ENCODE data around the gene HPGD. TPM values are rescaled to one million over a fixed set of nuclear protein-coding genes. Genes with fewer than 3 reads are reported as not detected.

Gene HPGD
- 0.19 and 0.51 TPM in 2 replicates for total RNA-seq

DNA sequence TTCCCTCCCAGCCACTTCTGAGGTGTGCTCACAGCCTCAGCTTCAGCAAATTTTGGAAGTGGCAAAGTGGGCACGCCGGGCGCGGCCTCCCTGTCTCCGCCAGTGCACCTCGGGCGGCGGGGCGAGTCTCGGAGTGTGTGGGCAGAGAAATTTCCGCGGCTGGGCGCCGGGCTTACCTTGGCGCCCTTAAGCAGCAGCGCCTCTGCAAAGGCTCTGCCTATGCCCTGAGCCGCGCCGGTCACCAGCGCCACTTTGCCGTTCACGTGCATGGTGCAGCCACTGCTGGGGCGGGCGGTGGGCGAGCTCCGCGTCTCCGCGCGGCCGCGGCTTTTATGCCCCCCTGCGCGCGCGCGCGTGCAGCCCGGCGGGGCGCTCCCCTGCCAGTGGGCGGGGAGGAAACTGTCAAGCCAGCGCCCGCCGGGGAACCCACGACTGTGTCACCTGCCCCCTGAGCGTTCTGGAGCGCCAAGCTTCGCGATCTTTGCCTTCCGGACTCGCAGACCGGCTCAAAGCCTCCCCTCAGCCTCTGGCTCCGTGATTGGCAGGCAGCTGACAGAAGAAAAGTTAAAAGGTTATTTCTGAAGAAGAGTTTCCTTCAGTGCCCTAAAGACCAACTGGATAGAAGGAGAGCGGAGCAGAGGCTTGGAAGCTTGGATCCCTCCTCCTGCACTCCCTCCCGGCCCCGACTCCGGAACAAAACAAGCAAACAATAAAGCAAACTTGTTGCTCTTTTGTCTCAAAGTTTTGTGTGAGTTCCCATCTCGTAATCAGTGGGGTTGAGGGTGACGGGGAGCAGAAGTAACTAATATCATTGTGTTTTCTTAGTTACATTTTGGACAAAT, at the start of gene HPGD:
TSS of gene HPGD (minus strand) at position 306 of the 842 bp plus-strand sequence. CDS start at position 269, 37 bp downstream.
- no peak for DNase-seq

DNA sequence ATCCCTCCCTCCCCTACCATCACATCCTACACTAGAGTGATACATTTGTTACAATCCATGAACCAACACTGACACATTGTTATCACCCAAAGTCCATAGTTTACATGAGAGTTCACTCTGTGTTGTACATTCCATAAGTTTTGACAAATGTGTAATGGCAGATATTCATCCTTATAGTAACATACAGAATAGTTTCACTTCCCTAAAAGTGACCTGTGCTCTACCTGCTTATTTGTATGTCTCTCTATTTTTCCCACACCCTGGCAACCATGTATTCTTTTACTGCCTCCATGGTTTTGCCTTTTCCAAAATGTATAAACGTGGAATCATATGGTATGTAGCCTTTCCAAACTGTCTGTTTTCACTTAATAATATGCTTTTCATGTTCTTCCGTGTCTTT, 42.2 kb upstream of the HPGD start:
- DNase-seq, result no peak

DNA sequence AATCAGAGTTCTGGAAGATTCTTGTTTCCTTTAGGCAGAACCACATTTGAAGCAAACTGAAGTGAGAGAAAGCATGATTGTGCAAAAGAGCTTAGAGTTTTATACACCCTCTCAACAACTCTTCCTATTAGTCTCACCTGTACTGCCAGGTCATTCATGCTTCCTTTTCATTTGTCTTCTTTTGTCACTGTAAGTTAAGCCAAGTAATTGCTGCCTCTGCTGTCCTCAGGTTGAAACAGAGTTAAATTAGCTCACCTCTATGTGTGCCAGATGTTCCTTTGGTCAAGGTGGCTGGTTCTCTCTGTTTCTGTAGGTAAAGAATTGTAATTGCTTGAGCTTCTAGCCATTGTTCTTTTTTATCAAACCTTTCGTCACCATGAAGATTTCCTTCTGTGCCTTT, 41.1 kb upstream of the HPGD start:
- DNase-seq, result no peak

DNA sequence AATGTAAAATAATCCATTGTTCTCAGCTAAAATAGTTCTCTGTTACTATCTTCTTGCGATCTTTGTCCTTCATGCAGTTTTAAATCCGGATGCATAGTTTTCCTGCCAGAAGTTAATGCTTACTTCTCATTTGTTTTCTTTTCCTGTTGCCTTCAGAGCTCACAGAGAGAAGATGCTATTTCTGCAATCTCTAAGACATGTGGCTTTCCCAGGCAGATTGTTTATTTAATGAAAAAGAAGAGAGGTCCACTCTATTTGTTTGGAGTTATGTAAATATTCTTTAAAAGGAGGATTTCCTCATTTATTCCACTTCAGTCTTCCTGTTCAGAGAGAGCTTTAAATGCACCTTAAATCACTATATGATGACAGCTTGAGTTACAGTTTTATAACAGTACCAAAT, 39.3 kb upstream of the HPGD start:
- no peak for DNase-seq

DNA sequence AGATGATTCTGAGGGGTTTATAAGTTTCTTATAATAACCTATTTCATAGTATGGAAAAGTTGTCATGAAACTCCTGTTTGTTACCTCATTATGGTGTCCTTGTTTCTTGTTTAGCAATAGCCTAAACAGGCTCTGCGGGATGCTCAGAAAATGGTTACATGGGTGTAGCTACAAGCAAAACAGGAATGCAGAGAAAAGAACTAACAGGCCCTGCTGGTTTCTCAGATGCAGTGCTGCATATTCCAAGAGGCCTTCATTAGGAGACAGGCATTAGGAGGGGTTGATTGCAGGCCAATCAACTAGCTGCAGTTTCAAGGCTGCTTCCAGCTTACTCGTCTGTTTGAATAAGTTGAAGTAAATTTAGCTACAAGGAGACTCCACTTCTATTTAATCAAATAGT, 37.6 kb upstream of the HPGD start:
- DNase-seq, result no peak

DNA sequence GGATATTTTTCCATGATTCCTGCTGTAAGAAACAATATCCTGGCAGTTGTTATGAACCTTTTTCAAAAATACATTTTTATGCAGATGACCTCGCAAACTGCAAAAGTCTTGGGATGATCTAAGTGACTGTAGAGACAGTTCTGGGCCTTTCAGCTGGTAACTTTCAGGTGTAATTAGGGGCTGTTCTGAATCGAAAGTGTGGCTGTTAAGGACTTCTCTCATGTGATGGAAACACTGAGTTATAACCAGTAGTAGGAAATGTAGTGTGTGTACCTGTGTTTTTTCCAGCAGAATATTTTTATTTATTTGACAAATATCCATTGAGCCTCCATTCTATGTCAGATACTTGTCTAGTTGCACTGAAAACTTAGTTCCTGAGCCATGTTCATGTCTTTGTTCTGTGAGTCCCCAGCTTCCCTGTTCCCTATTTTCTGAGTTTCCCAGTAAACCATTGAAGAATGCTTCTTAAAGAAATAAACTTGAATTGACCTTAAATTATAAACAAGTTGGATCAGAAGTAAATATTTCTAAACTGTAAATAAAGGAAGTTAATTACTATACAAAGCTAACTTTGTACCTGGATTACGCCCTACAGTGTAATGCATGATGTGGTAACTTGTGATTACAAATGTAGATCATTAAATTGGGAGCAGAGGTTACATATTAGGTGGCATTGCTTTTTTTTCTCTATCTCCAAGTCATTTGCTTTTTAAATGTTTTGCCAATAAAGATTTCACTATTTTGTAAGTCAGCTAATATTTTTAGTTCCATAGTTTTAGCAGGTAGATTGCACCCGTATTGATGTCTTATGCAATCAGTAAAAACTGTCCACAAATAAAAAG, 33.7 kb upstream of the HPGD start:
- no peak for DNase-seq

DNA sequence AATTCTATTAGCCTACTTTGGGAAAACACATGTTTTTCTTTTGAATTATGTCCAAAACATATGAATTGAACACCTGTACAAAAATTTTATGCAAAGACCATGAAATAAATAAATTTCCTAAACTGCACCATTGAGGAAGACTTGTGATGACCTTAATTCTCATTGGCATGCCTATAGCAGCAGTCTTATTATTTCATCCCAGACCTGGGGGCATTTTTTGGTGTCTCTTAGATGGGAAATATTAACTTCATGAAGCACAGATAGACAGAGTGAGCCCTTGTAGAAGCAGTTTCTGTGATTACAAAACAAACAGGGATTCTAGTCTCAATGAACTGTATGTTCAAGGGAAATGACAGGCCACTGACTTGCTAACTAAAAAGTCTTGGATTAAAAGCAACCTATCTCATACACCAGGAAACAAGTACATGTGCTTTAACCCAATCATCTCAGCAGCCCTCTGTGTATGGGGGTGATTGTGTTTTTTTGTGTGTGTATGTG, 32.0 kb upstream of the HPGD start:
- no peak for DNase-seq

DNA sequence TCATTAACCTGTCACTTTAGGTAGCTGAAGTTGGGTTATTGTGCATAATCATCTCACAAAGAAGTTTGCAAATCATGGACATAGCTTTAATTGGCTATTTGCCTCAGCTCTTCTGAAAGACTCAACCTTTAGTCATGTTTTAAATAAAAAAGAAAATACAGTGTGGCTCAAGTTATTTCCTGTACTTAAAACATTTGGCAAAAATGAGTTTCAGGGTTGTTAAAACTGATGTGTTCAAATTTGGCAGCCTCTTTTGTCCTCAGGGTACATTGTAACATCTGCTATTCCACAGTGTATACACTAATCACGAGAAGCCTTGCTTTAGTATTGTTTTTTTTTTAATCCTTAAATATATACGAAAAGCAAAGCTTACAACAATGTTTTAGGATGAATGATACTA, 31.5 kb upstream of the HPGD start:
- DNase-seq, result no peak

DNA sequence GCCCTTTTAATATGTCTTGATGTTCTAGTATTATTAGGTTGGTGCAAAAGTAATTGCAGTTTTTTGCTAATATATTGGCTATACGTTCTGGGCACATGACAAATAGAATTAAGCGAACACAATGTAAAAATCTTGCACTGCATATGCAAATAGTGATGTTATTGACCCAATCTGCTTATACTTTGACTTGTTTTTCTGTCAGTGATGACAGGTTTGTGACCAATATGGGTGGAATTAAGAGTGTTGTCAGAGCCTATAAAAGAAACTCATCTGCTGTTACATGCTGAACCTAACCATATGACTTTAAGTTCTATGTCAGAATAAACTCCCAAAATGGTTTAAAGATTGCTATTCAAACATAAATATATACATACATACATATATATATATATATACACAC, 30.7 kb upstream of the HPGD start:
- DNase-seq, result no peak

DNA sequence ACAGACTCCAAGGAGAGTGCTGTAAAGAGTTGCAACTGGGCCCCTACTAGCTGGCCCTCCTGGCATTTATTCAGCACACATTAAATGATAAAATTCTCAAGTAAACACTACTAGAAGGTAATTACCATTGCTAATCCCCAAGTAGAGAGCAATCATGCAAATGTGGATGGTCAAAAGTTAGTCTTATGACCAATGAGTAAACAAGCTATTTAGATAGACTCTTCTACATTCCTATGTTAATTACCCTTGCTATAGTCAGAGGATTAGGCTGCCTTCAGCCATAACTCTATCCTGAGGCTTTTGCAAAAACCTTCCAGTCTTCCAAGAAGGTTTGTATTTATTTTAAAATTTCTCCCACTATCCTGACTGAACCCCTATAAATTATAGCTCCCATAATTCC, 28.3 kb upstream of the HPGD start:
- no peak for DNase-seq

DNA sequence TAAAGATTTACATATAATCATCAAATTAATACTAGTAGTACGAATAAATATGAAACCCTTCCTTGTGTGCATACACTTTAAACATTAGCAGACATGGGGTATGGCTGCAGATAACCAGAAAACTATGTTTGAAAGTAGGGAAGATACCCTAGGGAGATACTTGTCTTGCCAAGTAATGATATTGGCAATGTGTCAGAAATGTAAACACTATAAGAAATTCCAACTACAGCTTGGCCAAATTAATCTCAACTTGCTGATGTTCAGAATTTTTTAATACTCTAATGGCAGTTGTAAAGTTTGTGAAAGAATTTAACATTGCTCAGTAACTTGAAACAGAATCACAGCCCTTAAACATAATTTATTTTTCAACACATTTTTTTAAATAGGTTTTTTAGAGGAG, 27.4 kb upstream of the HPGD start:
- DNase-seq, result no peak

DNA sequence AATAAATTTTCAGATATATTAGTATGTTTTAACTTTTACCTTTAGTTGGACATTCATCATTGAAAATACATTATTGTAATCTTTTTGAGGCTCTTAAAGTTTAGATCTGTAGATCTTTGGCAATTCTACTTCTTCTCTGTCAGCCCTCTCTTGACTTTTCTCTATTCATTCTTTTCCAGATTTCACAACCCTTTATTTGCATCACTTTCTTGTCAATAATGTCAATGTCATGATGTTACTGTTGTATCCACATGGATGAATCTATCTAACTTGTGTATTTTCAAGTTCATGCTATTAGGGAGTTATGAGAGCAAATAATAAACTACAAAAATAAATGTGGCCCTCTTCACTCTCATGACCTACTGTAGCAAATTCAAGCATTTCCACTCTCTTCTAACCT, 23.0 kb upstream of the HPGD start:
- DNase-seq, result no peak

DNA sequence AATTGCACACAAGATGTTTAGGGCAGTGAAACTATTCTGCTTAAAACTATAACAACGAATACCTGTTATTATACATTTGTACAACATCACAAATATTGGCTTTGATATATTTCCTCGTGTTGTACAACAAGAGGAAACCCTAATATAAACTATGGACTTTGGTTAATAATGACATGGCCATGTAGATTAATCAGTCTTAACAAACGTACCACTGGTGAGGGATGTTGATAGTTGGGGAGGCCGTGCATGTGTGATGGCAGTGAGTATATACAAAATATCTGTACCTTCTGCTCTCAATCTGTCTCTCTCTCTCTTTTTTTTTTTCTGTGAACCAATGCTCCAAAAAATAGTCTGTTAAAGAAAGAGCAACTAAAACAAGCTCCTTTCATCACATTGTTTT, 22.2 kb upstream of the HPGD start:
- DNase-seq, result no peak

DNA sequence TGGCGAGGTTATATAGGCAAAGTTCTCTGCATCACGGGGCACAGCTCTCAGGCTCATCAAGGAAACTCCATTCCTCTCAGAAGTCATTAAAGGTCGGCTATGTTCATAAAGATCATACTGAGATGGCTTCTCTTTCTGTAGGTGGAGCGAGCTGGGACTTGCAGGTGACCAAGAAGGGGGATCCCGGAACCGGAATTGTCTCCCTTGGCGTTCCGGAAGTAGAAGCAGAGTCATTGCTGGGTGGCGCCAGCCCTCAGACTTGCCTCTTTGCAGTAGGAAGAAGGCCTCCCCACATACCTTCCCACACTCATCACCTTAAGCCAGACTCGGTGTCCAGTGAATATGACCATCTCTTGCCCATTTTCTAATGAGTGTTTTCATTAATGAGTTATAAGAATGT, 17.9 kb upstream of the HPGD start:
- no peak for DNase-seq

DNA sequence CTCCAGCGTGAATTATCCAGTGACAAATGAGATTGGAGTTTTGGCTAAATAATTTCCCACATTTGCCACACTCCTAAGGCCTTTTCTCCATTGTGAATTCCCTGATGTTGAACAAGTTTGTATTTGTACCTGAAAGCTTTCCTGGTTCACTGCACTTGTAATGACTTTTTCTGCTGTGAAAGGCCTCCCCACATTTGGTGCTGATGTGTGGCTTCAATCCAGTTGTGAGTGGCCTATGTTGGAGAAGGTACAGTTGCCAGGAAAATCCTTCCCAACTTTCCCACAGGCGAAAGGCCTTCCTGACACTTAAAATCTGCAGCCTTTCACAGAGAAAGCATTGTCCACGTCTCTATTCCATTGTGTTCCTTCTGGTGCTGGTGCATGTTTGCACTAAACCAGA, 17.3 kb upstream of the HPGD start:
- no peak for DNase-seq

DNA sequence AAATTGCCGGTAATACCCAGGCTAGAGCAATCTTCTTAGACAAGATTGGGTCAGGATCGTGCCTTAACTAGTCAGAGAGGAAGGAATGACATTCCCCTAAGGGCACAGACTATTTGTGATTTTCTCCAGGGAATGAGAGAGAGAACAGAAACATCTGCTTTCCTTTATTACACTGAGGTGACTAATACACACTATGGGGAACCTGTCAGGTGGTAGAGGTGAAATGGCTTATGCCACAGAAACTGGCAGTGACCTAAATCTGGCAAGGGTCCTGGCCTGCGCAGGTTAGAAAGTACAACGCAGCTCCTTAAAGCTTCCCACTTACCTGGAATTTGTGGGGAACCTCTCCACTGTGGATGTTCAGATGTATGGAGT, 16.6 kb upstream of the HPGD start:
- no peak for DNase-seq

DNA sequence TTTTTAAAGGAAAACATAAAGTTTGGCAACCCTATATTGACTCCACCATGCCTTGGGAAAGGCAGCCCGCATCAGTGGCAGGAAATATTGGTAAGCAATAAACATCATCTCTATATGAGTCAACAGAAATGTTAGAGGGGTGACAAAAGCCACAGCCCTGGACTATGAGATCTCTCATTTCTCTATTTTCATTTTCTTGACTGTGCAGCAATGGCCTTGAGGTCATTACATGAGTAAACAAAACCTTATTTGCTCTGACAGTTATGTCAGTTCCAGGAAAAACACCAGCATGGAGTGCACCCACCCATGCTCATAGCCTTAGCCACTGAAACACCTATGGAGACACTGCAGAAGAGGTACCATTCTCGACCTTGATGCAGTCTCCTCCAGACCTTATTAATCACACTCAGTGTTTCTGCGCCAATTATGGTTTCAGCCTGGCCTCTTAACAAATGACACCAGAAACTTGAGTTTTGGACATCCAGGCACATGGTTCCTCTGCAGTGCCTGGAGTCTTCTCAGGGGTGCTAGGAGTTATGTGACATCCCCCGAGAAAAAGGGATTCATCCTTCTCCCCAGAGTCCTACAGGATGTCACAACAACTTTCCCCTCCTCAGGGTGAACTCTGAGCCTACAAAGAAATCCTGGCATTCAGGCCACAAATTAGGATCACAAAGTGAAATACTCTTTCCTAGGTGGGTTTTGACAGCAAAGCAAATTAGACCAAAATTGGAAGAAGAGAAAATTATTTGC, 16.0 kb upstream of the HPGD start:
- no peak for DNase-seq

DNA sequence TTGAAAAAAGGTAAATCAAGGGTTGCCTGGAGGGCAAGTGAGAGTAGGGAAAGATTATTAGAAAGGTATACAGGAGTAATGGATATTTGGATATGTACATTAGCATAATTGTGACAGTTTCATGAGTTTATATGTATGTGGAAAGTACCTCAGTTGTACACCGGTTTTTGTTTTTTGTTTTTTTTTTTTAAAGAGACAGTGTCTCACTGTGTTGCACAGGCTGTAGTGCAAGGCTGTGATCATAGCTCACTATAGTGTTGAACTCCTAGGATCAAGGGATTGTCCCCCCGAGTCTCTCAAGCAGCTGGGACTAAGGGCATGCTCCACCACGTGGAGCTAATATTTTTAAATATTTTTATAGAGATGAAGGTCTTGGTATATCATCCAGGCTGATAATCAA, 15.3 kb upstream of the HPGD start:
- no peak for DNase-seq

DNA sequence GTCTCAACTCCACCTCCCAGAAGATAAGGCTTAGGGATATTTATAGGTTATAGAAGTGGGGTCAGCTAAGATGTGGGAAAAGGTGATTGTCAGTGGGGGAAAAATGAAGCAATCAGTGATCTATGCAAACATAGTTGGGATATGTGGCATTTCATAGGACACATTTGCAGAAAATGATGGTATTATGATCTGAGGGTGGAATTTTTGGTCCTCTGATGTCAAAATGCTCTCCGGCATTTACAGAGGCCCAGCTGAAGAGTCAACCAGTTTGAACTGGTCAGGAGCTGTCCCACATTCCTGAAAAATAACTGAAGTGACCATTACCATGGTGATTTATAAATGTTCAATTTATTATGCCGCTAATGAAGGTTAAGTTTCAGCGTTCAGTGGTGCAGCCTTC, 12.2 kb upstream of the HPGD start:
- DNase-seq, result no peak

DNA sequence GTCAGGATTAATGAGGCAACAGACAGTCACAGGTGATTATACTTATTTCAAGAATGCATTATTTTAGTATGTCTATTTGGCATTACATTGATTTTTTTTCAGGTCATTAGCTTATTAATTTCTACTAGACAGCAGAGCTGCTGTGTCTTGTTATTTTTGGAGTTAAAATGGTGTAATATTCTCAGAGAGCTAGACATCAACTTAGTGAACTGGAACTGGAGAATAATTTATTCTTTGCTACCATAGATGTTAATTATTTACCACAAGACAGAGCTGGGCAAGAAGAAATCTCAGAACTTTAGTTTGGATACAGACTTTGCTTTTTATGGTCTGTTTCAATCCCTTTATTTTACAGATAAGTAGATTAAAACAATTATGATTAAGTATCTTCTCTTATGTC, 10.2 kb upstream of the HPGD start:
- no peak for DNase-seq

DNA sequence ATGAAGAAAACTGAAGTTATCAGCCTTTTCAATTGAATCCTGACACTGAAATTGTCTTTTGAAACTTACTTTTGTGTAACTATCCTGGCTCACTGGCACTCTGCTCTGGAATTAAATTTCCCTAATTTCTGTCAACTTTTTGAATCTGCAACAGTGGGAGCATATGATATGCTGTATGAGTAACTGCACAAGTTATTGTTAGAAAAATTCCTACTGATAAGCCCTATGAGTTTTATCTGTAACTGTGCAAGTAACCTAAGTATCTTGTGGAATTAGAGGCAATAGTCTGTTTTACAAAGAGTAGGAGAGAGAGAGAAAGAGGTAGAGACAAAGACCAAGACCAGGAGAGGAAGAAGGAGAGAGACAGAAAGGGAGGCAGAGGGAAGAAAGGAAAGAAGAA, 9.2 kb upstream of the HPGD start:
- no peak for DNase-seq

DNA sequence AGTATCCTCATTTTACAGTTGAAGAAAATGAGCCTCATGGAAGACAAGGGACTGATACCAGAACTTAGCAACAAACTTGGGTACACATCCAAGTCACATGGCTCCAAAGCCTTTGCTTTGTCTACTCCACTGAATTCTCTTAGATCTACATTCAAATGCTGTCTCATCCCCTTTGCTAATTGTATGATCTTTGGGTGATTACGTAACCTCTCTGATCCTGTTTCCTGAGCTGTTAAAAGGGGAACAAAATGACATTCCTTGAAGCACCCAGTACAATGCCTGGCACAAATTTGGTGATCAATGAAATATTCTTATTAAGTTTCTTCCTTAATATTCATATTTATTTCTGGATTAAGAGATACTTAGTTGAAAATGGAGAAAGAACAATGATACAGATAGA, 5.9 kb upstream of the HPGD start:
- no peak for DNase-seq

DNA sequence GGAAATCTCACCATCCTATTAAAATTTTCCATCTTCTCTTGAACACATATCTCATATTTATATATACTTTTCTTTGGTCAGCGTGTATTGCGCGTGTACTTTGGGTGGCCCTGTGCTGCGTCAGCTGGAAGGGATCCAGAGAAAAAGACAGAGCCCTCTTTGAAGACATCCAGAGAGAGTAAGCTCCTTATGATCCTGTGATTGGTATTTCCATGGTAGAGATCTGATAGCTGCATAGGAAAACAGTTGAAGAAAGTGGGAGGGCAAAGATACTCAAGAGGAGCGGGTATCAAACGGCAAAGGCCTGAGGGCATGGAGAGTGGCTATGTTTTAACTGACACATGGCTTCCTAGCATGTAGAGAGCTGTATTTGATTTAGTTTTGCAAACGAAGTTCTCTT, 4.4 kb upstream of the HPGD start:
- no peak for DNase-seq
